NCI-H460 (cell line): ENCODE data around the gene YY1. TPM values are rescaled to one million over a fixed set of nuclear protein-coding genes. Genes with fewer than 3 reads are reported as not detected.
"Not testable (repeated sequence)": the region's sequence is repeated elsewhere in the genome, so short reads cannot be mapped to it uniquely, and the experiment has no call there.

Source experiments
- DNase-seq: peaks from one replicate; pipeline ENCODE4 v3.0.0-alpha.2; 2016; ENCODE audit warnings: low read depth; ENCODE audit errors: extremely low read depth
- total RNA-seq: library from RNA; depleted of rRNA; stranded (reverse); fragments of >200 nt; shearing (Covaris generic); gene quantifications from 2 replicates; pipeline ENCODE4 v1.2.3, GENCODE V29; 2014

Gene YY1
- total RNA-seq, 1 experiment from 2014 or later: 54.4 TPM

- DNase-seq: no peak
Measured at GRCh38 chr14:100213587-100213955, 25.4 kb upstream of the YY1 start.

DNA sequence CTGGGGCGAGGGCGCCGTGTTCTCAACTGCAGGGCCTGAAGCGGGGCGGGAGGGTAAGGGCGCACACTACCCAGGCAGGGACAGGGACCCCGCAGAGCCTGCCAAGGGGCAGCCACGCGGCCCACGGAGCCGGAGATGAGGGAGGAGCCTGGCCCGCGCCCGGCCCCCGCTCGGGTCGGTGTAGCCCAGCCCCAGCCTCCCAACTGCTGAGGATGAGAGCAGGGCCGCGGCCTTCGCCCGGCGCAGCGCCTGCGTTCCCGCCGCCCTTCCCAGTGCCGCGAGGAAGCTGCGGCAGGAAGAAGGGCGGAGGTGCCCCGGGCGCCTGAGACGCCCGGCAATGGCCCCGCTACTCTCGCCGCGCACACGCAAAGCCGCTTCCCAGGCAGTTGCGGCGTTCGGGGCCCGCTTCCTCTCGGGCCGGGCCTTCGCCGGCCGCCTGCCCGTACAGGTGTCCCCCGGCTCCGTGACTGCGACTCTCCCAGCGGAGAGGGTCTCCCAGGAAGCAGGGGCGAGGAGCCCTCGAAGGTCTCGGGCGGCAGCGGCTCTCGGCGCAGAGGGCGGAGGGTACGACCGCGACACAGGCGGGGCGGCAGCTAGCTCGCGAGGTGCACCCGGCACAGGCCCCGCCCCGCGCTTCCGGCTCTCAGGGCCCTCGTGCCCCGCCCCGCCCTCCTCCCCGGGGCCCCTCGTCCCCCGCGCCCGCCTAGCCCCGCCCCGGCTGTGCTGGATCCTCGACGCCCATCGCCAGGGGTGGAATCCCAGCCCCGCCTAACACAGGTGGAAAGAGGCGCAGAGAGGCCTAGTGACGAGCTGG lies 24.8 kb upstream of the YY1 start:
- DNase-seq: peak; percentile 86

GRCh38 chr14:100214770-100215083 lies 24.2 kb upstream of the YY1 start:
- DNase-seq: no peak

- no peak for DNase-seq
Measured at GRCh38 chr14:100215330-100215885, 23.5 kb upstream of the YY1 start.

DNA sequence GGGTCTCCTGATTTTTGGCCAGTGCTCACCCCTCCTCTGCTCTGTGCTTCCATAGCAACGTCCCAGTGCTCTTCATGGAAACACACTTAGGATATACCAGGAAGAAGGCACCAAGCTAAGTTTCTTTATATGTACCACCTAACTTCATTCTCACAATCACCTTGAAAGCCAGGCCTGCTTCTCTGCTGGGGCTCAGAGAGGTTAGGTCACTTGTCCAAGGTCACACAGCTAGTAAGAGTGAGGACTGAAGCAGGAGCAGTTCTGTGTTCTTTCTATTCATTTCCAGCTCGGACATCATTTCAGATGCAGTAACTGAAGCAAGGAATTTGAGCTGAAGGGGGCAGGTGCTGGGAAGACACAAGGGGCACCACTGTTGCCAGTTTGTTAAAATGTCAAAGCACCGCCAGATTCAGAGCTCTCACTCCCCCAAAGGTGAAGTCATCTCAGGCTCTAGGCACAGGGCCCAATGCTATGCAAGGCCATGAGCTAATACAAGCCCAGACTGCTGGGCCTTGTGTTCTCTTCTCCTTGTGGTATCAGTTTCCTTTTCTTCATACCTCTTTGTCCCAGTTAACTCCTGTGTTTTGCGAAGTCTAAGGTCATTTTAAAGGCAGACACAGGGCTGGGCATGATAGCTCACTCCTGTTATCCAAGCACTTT lies 19.7 kb upstream of the YY1 start:
- no peak for DNase-seq

DNA sequence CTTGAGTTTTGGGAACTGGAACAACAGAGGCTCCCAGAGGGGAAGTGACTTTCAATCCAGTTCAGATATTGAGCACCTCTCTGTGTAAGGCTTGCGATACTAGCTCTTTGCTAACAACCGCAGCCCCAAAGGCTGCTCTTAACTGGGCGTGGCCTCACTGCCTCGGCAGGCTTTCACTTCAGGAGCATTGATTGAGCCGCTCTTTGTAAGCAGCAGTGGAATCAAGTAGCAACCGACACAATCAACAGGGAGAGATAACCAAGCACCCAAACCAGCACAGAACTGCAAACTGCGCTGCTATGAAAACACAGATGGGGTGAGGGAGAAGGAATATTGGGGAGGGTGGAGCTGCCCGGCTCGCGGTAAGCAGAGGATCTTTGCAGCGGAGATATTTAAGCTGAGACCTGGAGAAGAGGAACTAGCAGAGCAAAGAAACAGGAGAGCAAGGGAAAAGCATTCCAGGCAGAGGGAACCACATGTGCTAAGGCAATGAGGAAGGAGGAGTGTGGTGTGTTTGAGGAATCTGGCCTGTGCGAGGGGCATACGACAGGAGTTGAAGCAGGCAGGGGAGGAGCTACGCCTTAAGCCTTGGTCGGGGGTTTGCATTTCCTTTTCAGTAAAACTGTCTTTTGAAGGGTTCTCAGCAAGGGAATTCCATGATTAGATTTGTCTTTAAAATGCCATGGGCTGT lies 17.3 kb upstream of the YY1 start:
- peak; percentile 37 for DNase-seq

DNA sequence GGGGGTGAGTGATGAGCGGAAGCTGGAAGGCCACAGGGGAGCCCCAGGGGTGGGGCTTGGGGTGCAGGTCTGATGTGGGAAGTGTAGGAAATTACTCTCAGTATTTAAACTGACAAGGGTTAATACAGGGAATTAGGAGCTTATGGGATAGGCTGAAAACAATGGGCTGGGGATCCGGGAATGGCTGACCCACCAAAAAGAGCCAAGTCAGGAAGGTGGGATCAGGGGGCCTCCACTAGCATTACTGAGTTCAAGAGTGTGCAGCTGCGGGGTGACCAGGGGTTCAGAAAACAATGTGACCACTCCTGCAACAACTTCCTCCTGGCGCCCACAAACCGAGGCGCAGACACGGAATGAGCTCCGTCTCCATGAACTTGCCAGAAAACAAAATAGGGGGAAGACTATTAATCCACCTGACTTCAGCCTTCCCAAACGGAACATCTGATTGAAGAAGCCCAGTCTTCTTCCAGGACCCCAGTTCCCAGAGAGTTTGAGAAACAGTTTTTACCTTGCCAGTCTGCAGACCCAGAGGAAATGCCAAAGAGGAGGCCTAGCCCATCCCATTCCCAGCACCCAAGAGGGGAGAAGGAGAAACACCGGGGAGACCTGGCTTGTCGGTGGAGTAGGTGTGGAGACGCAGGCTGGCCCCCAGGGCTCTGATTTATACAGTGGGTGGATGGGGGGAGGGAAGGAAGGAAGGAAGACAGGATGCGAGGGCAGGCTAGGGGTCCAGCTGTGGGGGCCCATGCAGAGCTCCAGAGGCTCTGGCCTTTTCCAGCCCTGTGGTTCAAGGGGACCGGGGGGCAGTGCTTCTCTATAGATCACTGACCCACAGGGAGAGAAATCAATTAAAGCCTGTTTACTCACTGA lies 16.5 kb upstream of the YY1 start:
- no peak for DNase-seq

DNA sequence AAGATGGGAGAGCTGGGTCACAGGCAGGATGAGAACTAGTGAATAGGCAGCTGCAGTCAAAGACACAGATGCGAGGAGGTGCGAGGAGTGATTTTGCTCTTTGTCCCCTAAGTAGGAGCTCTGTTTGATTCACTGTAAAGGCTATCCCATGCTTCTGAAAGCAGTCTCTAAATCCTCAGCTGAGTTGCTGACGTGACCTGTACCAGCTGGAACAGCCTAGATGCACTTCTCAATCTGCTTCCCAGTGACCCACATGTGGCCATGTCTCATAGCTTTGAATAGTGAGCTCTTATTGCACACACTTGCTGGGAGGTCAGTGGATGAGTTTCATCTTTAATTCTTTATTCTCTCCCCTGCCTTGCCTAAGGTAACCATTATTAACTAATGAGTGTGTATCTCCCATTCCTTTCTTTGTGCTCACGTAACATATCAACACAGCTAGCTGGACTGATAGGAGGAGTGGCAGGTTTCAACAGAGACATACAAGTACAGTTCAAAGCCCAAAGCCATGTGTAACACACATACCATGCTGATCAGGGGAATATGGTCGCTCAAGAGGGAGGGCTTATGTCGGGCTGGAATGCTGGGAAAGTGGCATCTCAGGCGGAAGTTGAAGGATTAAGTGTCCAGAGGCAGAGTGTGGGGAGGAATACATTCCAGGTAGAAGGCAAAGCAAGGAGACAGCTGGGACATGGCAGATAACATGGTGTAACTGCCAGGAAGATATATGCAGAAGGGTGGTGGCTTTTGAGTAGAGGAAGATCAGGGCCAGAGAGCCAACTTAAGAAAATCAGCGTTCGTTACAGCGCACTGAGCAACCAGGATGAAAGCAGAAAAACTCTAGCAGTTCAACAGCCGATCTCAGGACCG lies 15.4 kb upstream of the YY1 start:
- DNase-seq: no peak

DNA sequence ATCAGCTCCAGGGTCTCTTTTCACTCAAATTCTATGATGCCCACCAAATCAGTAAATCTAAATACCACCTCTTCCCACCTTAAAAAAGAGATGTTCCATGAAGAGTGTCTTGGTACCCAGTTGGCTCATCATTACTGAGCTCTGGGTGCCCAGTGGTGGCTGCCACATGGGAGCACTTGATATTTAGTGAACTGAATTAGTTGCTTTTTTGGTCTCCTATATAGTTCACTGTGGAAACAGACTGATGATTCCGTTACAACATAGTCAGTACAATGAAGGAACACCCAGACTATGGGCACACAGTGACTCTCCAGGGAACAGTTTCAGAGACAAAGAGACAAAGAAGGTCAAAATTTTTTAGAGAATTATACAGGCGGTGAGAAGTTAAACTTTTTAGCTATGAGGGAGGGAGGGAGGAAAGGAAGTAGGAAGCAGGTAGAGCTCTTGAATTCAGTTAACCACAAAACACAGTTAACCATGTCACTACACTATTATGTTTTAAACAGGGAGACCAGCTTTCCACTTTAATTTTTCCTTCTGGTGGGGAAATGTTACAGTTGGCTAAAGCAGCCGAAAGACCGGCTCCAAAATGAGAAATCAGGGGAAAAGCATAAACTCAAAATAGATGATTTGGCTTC lies 14.6 kb upstream of the YY1 start:
- DNase-seq: no peak

DNA sequence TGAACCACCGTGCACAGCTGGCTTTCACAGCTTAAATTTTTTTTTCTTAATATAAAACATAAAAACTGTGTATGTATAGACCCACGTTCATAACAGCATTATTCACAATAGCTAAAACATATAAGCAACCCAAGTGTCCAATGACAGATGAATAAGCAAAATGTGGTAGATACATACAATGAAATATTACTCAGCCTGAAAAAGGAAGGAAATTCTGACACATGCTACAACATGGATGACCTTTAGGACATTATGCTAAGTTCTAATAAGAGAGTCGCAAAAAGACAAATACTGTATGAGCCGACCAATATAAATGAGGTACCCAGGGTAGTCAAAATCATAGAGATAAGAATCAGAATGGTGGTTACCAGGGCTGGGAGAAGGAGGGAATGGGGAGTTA lies 13.8 kb upstream of the YY1 start:
- no peak for DNase-seq

GRCh38 chr14:100230361-100230760 lies 8.6 kb upstream of the YY1 start:
- no peak for DNase-seq

- DNase-seq: no peak
Measured at GRCh38 chr14:100234511-100234910, 4.4 kb upstream of the YY1 start.

DNA sequence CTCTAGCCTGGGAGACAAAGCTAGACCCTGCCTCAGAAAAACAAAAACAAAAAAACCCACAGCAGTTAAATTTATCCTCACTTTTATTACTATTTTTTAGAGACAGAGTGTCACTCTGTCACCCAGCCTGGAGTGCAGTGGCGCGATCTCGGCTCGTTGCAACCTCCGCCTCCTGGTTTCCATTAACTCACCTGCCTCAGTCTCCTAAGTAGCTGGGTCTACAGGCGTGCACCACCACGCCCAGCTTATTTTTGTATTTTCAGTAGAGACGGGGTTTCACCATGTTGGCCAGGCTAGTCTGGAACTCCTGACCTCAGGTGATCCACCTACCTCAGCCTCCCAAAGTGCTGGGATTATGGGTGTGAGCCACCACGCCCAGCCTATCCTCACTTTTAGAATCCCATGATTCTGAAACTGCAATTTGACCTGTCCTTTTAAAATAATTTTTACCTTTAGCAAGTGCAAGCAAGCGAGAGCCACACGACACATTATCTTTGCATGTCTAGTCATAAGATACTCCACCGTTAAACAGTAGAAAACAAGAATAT lies 2.6 kb upstream of the YY1 start:
- not testable (repeated sequence) for DNase-seq

DNA sequence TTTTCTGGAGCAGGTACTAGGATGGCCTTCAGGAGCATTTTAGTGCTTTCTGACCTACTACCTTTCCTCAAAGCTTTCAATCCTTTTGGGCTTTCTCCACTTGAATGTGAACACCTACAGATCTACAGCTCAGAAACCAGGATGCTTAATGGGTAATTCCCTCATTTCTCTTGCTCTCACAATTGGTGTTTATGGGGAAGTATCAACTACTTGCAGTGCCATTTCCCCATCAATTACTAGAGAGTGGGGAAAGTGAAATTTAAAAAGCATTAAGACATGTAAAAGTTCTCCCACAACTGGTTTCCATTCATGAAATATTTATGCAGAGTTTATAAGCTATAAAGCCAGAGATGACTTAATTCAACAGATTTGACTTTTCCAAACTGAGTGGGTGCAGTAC lies 2.1 kb upstream of the YY1 start:
- DNase-seq: no peak

DNA sequence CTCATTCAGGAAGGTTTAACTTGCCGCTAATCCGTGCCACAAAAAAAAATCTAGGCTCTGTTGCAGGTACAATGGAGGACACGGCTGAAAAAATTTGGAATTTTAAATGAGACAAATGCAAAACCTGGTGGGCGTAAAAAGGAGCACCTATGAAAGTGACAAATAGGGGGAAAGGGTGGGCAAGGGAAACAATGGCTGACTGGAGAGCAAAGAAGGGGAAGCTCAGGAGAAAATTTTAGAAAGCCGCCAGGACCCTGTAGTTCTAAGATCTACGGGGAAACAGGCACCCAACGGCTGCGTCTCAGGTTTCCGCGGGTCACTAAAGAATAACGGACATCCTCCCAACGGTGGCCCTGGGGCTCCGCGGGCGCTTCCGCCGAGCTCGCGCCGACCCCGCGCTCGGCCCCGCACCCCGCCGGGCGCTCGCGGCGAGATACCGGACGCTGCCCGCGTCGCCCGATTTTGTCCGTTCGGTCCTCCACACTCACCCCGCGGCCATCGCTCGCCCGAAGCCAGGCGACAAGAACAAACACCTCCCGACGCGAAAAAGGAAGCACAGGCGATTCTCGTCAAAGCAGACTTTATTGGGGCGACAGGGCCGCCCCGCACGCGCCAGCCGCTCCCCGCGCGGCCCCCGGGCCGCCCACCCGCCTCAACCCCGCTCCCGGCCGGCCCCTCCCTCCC lies 1.1 kb upstream of the YY1 start:
- DNase-seq: peak; percentile 33

DNA sequence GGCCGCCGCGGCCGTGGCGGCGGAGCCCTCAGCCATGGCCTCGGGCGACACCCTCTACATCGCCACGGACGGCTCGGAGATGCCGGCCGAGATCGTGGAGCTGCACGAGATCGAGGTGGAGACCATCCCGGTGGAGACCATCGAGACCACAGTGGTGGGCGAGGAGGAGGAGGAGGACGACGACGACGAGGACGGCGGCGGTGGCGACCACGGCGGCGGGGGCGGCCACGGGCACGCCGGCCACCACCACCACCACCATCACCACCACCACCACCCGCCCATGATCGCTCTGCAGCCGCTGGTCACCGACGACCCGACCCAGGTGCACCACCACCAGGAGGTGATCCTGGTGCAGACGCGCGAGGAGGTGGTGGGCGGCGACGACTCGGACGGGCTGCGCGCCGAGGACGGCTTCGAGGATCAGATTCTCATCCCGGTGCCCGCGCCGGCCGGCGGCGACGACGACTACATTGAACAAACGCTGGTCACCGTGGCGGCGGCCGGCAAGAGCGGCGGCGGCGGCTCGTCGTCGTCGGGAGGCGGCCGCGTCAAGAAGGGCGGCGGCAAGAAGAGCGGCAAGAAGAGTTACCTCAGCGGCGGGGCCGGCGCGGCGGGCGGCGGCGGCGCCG lies 381 bp downstream of the YY1 start:
- DNase-seq: no peak

DNA sequence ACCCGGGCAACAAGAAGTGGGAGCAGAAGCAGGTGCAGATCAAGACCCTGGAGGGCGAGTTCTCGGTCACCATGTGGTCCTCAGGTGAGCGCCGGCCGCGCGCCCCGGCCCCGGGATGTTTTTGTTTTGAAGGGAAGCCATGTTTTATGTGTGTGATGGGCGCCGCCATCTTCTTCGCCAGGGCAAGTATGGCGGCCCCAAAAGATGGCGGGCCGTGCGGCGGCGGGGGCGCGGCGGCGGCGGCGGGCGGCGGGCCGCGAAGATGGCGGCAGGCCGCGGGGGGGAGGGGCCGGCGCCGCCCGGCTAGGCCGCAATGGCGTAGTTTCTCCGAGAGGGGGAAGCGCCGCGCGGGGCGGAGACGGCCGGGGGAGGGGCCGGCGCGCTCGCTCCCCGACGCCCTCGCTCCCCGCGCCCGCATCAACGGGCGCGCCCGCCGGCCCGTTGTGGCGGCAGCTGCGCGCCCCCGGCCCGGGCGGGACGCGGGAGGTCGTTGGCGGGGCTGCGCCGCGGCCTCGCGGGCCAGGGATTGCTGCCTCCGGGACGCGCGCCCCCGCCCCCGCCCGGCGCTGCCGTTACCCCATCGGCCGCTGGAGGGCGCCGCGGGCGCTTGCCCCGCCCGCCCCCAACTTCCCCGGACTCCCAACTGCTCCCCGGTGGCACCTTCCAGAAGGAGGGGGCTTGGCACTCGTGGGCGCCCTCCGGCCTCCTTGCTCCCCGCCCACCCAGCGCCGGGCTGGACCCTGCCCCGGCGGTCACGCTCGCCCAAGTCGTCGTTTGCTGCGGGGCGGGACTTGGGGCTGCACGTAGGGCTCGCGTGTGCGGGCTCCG lies 1.1 kb downstream of the YY1 start:
- DNase-seq: peak; percentile 76
